Measurements from ENCODE around the gene GALNT14. TPM values are rescaled to one million over a fixed set of nuclear protein-coding genes. Genes with fewer than 3 reads are reported as not detected.

The GALNT14 gene
- total and polyA plus RNA-seq, 9 of the 15 experiments (the other 6 are each of a cell fraction or from before 2014, with no cell fraction given): 0.11 TPM; not detected in 8

DNA sequence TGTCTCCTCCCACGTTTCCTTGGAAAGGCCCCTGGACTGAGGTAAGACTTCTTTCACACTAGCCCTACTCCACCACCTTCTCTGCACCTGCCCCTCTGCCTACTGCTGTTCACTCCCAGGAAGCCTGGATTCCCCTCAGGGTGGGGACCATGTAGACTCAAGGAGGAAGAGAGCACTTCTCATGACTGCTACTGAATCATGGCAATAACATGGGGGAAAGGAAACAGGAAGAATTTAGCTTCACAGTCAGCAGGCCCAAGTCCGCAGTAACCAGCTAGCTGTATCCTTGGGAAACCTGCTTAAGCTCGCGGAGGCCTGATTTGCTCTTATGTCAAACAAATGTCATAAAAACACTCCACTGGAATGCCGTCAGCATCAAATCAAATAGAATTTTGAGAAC lies 204.7 kb downstream of the GALNT14 start (continued):
- no peak for TF ChIP-seq ZNF449 (CRISPR knock-in tag; IDR thresholded peaks at IDR 0.05)
- no peak for TF ChIP-seq MCM5 (IDR thresholded peaks at IDR 0.05; ENCODE audit: low read depth)
- TF ChIP-seq ZNF445 (CRISPR knock-in tag; IDR thresholded peaks at IDR 0.05; ENCODE audit: low read depth): no peak
- TF ChIP-seq CREM (IDR thresholded peaks at IDR 0.05; ENCODE audit: low read depth): no peak

- in situ Hi-C loops (cut with MboI) (no loop called here), intact Hi-C loops (cut with micrococcal nuclease) (no loop called here)
- Histone ChIP-seq H3K9me3 (replicated peaks; ENCODE audit: control insufficient read depth, insufficient read depth, low read depth, low read length) (no peaks in the 10 kb centered on the region), H3K4me1 (replicated peaks in 1 of 2; ENCODE audit: control insufficient read depth in 2 of 2, insufficient read depth in 2 of 2, low read length in 2 of 2) (peaks cover 6 to 10% of the 10 kb centered on the region in 2 experiments; a peak in 4 of 5 replicates), H3K4me2 (ENCODE audit: insufficient read depth, low read length) (no peak overlapping the region), H3K79me2 (ENCODE audit: control insufficient read depth, insufficient read depth, low read length) (no peaks in the 10 kb centered on the region), H3K27me3 (ENCODE audit: control insufficient read depth in 2 of 2, insufficient read depth in 2 of 2, low read length in 2 of 2) (peaks cover 0 to 15% of the 10 kb centered on the region in 2 experiments; a peak in 2 of 5 replicates), H3K9me1 (ENCODE audit: control insufficient read depth, insufficient read depth, low read length) (peaks cover 3% of the 10 kb centered on the region), H3K4me3 (no peak overlapping the region), H3K9ac (ENCODE audit: insufficient read depth in 1 of 2, low read depth in 2 of 2, low read length in 2 of 2) (no peak overlapping the region), H4K20me1 (replicated peaks; ENCODE audit: control insufficient read depth, insufficient read depth, low read length) (no peaks in the 10 kb centered on the region; the same call in 1 of the 2 replicates), H3K36me3 (ENCODE audit: control insufficient read depth, insufficient read depth, low read length) (no peaks in the 10 kb centered on the region), H2AFZ (ENCODE audit: low read depth, low read length) (no peak overlapping the region), H3K27ac (ENCODE audit: extremely low read depth, low read depth, low read length) (no peak overlapping the region)
- WGBS (ENCODE audit: insufficient coverage, low coverage, missing lambda C conversion rate): 0% methylated on average over 3 of the region's 3 CpGs
- DNase-seq (ENCODE audit: extremely low read depth in 1 of 4, low spot score in 3 of 4) (no peak), ATAC-seq (no peak), FAIRE-seq (no peak)
- ChIA-PET POLR2A (no interaction called here), CTCF (ENCODE audit: low intra/inter-chr PET ratio) (no interaction called here)
- no TSS peak for BruUV-seq (replicated peaks)
- TF ChIP-seq ATF7 (IDR thresholded peaks at IDR 0.05) (no peak), ELK3 (CRISPR knock-in tag; IDR thresholded peaks at IDR 0.05) (no peak), SIN3A (IDR thresholded peaks at IDR 0.05; ENCODE audit: borderline replicate concordance in 2 of 2, control insufficient read depth in 1 of 2, low read depth in 2 of 2, low read length in 2 of 2) (no peak)
Observed at GRCh38 chr2:30932870-30933269, 205.4 kb downstream of the GALNT14 start.
